Measurements from ENCODE around the gene CLDN4. TPM values are rescaled to one million over a fixed set of nuclear protein-coding genes. Genes with fewer than 3 reads are reported as not detected.
"Not testable (repeated sequence)": the region's sequence is repeated elsewhere in the genome, so short reads cannot be mapped to it uniquely, and the experiment has no call there.

CLDN4 gene
- total RNA-seq, 2 donors from 2014 or later = 1,078 to 1,246 TPM

DNA sequence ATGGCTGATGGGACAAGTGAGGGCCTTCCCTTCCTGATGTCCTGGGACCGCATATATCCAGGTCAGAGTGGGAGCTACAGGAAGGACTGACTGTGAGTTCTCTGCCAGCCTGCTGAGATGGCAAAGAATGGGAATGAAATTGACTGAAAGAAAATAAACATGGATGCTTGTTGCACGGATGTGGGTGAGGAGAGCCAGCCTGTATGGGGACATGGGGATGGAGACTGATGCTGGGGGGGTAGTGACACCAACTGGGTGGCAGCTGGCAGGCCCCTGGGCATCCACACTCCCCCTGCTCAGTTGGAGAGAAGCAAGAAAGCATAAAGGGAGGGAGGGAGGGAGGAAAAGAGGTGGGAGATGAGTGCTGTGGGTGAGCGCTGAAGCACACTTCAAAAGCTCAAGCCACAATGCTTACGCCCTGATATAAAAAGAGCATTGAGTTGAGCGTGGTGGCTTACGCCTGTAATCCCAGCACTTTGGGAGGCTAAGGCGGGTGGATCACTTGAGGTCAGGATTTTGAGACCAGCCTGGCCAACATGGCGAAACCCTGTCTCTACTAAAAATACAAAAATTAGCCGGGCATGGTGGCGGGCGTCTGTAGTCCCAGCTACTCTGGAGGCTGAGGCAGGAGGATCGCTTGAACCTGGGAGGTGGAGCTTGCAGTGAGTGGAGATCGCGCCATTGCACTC lies 9.1 kb upstream of the CLDN4 start:
- intact Hi-C loops (cut with DNase I, micrococcal nuclease); ATAC-seq: not testable (repeated sequence)
- DNase-seq = peak in 1 of 2 donors; percentile 28

DNA sequence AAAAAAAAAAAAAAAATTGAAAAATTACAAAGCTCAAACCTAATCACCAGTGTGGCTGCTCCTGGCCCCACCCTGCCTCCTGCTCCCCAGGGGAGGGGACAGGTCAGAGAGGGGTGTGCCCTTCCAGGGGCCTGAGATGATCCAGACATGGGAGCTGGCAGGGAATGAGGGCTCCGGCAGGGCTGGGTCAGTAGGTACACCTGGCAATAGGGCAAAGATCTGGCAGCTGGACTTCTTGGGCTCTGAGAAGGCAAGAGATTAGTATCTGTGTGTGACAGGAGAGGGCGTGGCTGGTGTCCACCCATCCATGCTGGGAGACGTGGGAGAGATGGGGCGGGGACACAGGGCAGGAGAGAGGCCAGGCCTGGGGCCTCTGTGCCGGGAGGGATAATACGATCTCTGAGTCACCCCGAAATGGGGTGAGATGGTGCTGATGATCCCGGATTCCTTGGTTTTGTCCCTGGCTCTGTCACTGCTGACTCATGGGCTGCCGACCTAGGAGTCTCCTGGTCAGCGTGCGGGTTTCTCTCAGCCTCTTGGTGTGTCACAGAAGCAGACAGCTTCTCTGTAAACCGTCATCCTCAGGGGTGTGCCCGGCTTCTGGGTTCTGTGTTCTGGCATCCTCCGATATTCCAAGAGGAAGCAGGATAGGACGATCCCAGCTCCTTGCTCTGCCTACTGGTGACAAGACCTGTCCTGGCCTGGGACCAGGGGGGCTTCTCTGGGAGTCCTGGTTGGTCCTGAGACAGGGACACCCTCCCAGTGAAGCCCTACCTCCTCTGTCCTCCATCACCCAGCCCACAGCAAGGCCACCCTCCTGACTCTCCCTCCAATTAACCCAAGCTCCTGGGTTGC lies 8.2 kb upstream of the CLDN4 start:
- DNase-seq (peak; percentile 89 to 96), ATAC-seq (peak; percentile 83)
- intact Hi-C loops (cut with DNase I, micrococcal nuclease) = no loop called here

DNA sequence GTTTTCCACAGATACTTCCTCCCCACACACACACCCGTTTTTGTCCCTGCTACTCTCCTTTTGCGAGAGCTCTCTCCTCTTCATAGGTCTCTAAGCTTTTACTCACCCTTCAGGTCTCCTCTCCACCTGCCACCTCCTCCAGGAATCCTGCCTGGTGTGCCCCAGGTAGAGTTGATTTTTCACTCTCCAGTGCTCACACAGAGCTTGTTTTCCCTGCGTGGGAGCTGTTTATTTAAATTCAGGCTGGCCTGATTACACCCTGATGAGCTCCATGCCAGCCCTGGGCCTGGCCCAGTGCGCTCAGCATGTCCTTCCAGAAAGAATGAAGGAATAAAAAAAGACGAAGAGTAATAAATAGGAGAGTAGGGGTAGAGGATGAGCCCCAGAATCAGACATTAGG lies 7.5 kb upstream of the CLDN4 start:
- peak in 1 of 2 donors; percentile 16 for DNase-seq
- peak; percentile 1 for ATAC-seq
- intact Hi-C loops (cut with DNase I, micrococcal nuclease) = no loop called here

GRCh38 chr7:73823873-73824592 lies 6.8 kb upstream of the CLDN4 start:
- DNase-seq (peak in 1 of 2 donors; percentile 22), ATAC-seq (no peak)
- intact Hi-C loops (cut with DNase I, micrococcal nuclease) = no loop called here

- ATAC-seq (no peak), DNase-seq (peak in 1 of 2 donors; percentile 29)
These were observed 5.8 kb upstream of the CLDN4 start for GRCh38 chr7:73824986-73825385.

DNA sequence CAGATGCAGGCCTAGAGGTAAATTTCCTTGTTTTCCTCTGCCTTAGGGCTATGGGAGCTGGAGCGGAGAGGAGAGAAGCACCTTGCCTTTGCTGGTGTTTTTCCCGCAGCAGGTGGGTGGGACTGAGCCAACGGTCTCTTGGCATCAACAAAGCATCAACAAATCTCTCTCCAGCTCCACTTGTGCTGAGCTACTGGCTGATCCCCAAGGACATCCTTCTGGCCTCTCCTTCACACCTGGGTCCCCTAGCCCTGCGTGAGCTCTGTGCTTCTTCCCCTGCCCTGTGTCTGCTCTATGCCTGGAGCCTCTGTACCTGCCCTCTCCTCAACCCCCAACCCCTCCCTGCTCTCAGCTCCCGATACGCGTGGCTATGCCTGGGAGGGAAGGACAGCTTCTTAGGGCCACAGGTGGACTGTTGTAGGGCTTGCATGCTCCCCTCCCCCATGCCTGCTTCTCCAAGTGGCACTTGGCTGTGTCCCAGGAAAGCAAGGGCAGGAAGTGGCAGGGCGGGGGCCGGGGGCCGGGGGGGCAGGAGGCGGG lies 3.2 kb upstream of the CLDN4 start:
- DNase-seq (peak; percentile 90 to 91), ATAC-seq (peak; percentile 36)
- intact Hi-C loops (cut with DNase I, micrococcal nuclease) = no loop called here

More at GRCh38 chr7:73824986-73825385, 5.8 kb upstream of the CLDN4 start:
- intact Hi-C loops (cut with DNase I, micrococcal nuclease) = no loop called here

GRCh38 chr7:73828107-73828803 lies 2.5 kb upstream of the CLDN4 start:
- intact Hi-C loops (cut with DNase I, micrococcal nuclease) = no loop called here
- peak; percentile 83 to 91 for DNase-seq
- peak; percentile 49 for ATAC-seq

- no peak for ATAC-seq
- no peak for DNase-seq
- intact Hi-C loops (cut with DNase I, micrococcal nuclease) = no loop called here
These were observed 1.8 kb upstream of the CLDN4 start for GRCh38 chr7:73828972-73829371.

GRCh38 chr7:73829505-73829904 lies 1.3 kb upstream of the CLDN4 start:
- DNase-seq = peak in 1 of 2 donors; percentile 58
- ATAC-seq = peak; percentile 3
- intact Hi-C loops (cut with DNase I, micrococcal nuclease) = no loop called here

DNA sequence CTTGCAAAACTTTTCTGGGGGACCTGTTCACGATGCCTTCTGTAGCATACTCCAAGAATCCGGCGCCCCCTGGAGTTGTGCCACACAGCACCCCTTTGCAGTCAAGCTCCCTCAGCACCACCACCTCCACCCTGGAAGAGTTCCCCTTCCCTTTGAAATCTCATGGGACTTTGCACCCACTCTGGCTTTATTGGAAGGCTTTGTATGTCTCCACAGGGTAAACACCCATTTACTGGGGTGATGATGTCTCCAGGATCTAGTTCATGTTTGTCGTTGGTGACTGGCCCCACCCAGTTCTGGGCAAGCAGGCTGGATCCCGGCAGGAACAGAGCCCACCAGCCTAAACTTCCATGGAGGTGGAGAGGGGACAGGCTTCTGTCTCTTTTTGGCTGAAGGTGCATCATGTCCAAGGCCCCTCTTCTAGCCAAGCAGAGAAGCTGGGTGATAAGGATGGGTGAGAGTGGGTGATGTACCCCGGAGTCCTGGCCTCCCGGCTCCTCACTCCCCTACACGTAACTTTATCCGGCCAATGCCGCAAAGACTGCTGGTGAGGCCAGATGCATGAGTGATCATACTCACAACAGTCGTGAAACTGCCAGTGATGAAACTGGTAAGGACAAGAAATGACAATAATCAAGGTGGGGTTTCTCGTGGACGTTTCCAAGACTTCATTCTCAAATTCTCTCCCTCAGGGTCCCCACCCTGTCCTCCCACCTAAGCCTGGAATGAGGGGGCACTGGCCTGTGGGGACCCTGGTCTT lies 695 bp upstream of the CLDN4 start:
- peak; percentile 83 to 84 for DNase-seq
- intact Hi-C loops (cut with DNase I, micrococcal nuclease) = no loop called here
- peak; percentile 43 for ATAC-seq

GRCh38 chr7:73831584-73831833 lies 713 bp downstream of the CLDN4 start:
- DNase-seq (no peak), ATAC-seq (no peak)
- intact Hi-C loops (cut with DNase I, micrococcal nuclease) = no loop called here

- intact Hi-C loops (cut with DNase I, micrococcal nuclease) = no loop called here
- peak; percentile 18 for ATAC-seq
These were observed 1.2 kb downstream of the CLDN4 start for GRCh38 chr7:73831834-73832651.

DNA sequence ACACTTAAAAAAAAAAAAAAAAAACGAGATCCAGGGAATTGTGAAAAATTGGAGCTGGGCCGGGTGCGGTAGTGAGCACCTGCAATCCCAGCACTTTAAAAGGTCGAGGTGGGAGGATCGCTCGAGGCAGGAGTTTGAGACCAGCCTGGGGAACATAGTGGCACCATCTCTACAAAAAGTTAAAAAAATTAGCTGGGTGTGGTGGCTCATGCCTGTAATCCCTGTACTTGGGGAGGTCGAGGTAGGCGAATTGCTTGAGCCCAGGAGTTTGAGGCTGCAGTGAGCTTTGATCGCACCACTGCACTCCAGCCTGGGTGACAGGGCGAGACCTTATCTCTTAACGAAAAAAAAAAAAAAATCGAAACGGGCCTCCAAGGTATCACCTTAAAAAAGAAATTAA lies 2.0 kb downstream of the CLDN4 start:
- no peak for DNase-seq
- ATAC-seq = no peak
- intact Hi-C loops (cut with DNase I, micrococcal nuclease) = no loop called here

More at GRCh38 chr7:73831834-73832651, 1.2 kb downstream of the CLDN4 start:
- DNase-seq = peak; percentile 84 to 88

- DNase-seq = peak; percentile 67 to 71
- intact Hi-C loops (cut with DNase I, micrococcal nuclease) = no loop called here
- peak; percentile 2 for ATAC-seq
These were observed 2.6 kb downstream of the CLDN4 start for GRCh38 chr7:73833251-73833919.

DNA sequence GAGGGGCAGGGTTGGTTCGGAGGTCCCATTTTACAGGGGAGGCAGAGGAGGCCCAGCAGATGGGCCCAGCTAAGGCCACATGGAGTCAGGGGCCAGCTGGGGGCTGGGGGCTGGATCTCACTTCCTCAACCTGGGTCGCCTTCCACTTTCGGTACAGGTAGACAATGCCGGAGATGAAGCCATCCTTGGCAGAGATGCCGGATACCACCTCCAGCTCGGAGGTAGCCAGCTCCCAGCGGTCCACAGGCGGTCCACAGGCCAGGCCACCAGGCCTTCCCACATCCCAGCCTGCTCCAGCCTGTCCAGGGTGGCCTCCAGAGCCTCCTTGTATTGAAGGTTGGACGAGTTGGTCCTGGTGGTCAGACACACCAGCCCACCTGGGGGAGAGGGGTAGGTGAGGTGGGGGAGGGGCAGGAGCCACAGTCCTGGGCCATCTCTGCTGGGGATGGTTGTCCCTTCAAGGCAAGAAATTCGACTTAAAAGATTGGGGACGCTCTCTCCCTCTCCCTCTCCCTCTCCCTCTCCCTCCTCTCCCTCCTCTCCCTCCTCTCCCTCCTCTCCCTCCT lies 3.9 kb downstream of the CLDN4 start:
- intact Hi-C loops (cut with DNase I, micrococcal nuclease) = no loop called here
- DNase-seq (no peak), ATAC-seq (no peak)

GRCh38 chr7:73837167-73837566 lies 6.4 kb downstream of the CLDN4 start:
- DNase-seq; ATAC-seq; intact Hi-C loops (cut with DNase I, micrococcal nuclease): not testable (repeated sequence)

All from left colon (tissue), 2 donors.